Osteoblast (primary cell): ENCODE data around the gene MMP8. TPM values are rescaled to one million over a fixed set of nuclear protein-coding genes. Genes with fewer than 3 reads are reported as not detected.

Source experiments
- DNase-seq: peaks from one replicate; pipeline ENCODE4 v3.0.0; 2011; ENCODE audit warnings: low spot score, mixed read lengths; ENCODE audit not compliant: insufficient read length; ENCODE audit errors: missing footprints
- H2AFZ ChIP-seq: 2 replicates; pipeline ENCODE4 v1.6.0; 2011; ENCODE audit warnings: mild to moderate bottlenecking, low read length
- H3K27ac ChIP-seq: 2 replicates; pipeline ENCODE4 v1.5.1; 2011; ENCODE audit warnings: mild to moderate bottlenecking, low read depth, low read length, moderate library complexity
- H3K27me3 ChIP-seq: 2 replicates; pipeline ENCODE4 v1.6.0; 2012; ENCODE audit warnings: mild to moderate bottlenecking, control low read depth, inconsistent platforms, low read length, moderate library complexity; ENCODE audit not compliant: insufficient read depth
- H3K36me3 ChIP-seq: 2 replicates; pipeline ENCODE4 v1.5.1; 2011; ENCODE audit warnings: mild to moderate bottlenecking, low read length, control low read depth, moderate library complexity; ENCODE audit not compliant: insufficient read depth
- H3K4me1 ChIP-seq: 2 replicates; pipeline ENCODE4 v1.5.1; 2011; ENCODE audit warnings: mild to moderate bottlenecking, low read length, control low read depth, moderate library complexity; ENCODE audit not compliant: insufficient read depth
- H3K4me2 ChIP-seq: 2 replicates; pipeline ENCODE4 v1.6.0; 2011; ENCODE audit warnings: mild to moderate bottlenecking, low read length; ENCODE audit not compliant: insufficient read depth
- H3K4me3 ChIP-seq: fragments of 200-600 bp; sonication (generic); 3 replicates; pipeline ENCODE4 v1.5.1; 2012; ENCODE audit warnings: mild to moderate bottlenecking, low read length, inconsistent platforms; ENCODE audit not compliant: insufficient read depth
- H3K79me2 ChIP-seq: 2 replicates; pipeline ENCODE4 v1.6.0; 2012; ENCODE audit warnings: mild to moderate bottlenecking, low read length, control low read depth, inconsistent platforms; ENCODE audit not compliant: insufficient read depth
- H3K9me3 ChIP-seq: 2 replicates; pipeline ENCODE4 v1.5.1; 2011; ENCODE audit warnings: low read depth, low read length, control low read depth
- H4K20me1 ChIP-seq: 2 replicates; pipeline ENCODE4 v1.6.0; 2012; ENCODE audit warnings: mild to moderate bottlenecking, low read length, control low read depth; ENCODE audit not compliant: insufficient read depth
- total RNA-seq: library from RNA; depleted of rRNA; stranded (reverse); fragments of >200 nt; gene quantifications from 2 replicates; pipeline ENCODE4 v1.2.3, GENCODE V29; 2012
- TF ChIP-seq, protein P1 (sequence below): IDR thresholded peaks from 2 replicates; pipeline ENCODE4 v1.5.1; 2011; ENCODE audit warnings: mild to moderate bottlenecking, low read depth, low read length, moderate library complexity; ENCODE audit errors: extremely low read depth

The MMP8 gene
- total RNA-seq, 1 donor = under 0.01 TPM

DNA sequence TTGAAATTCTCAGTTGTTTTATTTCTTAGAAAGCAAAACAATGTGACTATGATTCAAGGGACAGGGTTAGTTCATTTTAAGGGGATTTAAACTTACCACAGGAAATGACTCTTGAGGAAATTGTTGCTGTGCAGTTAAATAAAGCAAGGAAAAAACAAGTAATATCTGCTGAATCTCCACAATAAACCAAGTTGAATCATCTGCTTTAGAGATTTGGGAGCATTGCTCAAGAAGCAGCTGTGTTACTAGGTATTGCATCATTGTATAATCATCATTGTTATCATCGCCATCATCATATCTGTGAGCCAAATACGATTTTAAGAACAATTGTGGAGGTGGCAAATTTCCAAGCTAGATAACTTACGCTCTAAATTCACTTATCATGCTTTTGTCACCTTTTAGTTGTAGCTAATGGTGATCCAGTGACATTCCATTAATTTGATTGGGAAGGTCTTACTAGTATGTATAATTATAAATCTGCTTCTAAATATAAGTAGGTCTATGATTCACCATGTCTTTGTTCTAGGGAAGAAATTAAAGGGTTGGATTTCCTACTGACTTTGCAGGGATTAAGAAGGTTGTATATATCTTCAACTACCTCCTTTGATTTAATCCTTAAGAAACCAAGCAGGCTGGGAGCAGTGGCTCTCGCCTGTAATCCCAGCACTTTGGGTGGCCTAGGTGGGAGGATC is 35.7 kb upstream of the MMP8 start:
- peak; percentile 95 for DNase-seq
- Histone ChIP-seq H3K27me3 (peaks cover 27% of the 10 kb centered on the region), H4K20me1 (no peaks in the 10 kb centered on the region), H3K4me3 (no peak overlapping the region), H3K4me1 (peaks cover 23% of the 10 kb centered on the region), H3K27ac (peak overlapping the region; percentile 24), H2AFZ (no peak overlapping the region), H3K79me2 (no peaks in the 10 kb centered on the region), H3K9me3 (no peaks in the 10 kb centered on the region), H3K36me3 (no peaks in the 10 kb centered on the region), H3K4me2 (peak overlapping the region; percentile 21)
- TF ChIP-seq, protein P1, sequence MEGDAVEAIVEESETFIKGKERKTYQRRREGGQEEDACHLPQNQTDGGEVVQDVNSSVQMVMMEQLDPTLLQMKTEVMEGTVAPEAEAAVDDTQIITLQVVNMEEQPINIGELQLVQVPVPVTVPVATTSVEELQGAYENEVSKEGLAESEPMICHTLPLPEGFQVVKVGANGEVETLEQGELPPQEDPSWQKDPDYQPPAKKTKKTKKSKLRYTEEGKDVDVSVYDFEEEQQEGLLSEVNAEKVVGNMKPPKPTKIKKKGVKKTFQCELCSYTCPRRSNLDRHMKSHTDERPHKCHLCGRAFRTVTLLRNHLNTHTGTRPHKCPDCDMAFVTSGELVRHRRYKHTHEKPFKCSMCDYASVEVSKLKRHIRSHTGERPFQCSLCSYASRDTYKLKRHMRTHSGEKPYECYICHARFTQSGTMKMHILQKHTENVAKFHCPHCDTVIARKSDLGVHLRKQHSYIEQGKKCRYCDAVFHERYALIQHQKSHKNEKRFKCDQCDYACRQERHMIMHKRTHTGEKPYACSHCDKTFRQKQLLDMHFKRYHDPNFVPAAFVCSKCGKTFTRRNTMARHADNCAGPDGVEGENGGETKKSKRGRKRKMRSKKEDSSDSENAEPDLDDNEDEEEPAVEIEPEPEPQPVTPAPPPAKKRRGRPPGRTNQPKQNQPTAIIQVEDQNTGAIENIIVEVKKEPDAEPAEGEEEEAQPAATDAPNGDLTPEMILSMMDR = no peak

DNA sequence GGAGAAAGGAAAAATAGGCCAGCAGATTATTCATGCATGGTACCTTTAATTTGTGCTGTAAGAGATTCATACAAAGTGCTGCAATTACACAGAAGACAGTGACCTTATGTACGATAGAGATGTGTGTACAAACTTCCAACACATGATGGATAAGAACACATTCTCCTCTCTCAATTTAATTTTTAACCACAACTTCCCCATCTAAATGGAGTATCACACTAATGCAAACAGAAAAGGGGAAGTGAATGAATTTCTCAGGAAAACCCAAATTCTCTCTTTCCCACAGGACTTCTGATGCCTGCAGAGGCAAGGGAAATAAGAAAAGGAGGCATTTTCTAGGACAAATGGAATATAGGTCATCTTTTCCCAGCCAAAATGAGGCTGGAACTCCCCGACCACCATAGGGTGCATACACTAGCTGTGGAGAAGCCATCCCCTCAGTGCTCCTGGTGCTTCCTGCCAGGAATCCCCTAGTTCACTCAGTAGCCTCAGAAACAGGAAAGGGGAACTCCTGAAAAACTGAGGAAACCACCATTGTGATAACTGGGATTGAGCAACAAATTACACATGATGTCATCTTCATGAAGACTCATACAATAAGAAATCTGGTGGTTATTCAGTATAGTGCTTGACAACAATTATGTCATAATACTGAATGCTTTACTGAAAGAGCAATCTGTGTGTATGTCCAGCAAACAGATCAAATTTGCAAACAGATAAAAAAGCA is 33.2 kb upstream of the MMP8 start:
- Histone ChIP-seq H3K79me2 (no peaks in the 10 kb centered on the region), H3K36me3 (no peaks in the 10 kb centered on the region), H3K9me3 (no peaks in the 10 kb centered on the region), H3K27me3 (peaks cover 42% of the 10 kb centered on the region), H4K20me1 (no peaks in the 10 kb centered on the region), H3K27ac (no peak overlapping the region), H2AFZ (no peak overlapping the region), H3K4me1 (peaks cover 23% of the 10 kb centered on the region), H3K4me3 (no peak overlapping the region), H3K4me2 (no peak overlapping the region)
- peak; percentile 54 for DNase-seq
- TF ChIP-seq, protein P1 = no peak

DNA sequence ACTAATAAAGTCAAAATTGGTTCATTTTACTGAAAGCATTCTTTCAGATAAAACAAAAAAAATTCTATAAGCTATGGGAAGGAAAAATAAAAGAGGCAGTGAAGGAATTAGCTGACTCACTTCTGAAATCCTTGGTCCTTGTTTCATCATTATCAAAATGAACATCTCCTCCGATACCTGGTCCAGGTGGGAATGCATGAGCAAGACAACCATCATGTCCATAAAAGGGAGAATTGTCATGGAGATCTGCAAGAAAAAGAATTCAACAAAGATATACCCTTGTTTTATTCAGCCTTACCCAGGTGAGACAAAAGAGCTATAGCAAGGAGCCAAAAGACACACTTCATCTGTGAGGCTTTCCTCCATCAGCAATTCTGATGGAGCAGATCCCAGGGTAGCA is 28.5 kb upstream of the MMP8 start:
- Histone ChIP-seq H3K36me3 (no peaks in the 10 kb centered on the region), H3K4me1 (no peaks in the 10 kb centered on the region), H3K4me3 (no peak overlapping the region), H3K27me3 (peaks cover 70% of the 10 kb centered on the region), H4K20me1 (no peaks in the 10 kb centered on the region), H3K79me2 (no peaks in the 10 kb centered on the region), H3K27ac (no peak overlapping the region), H3K9me3 (peaks cover 3% of the 10 kb centered on the region), H2AFZ (no peak overlapping the region), H3K4me2 (no peak overlapping the region)
- TF ChIP-seq, protein P1 = no peak
- DNase-seq = no peak

DNA sequence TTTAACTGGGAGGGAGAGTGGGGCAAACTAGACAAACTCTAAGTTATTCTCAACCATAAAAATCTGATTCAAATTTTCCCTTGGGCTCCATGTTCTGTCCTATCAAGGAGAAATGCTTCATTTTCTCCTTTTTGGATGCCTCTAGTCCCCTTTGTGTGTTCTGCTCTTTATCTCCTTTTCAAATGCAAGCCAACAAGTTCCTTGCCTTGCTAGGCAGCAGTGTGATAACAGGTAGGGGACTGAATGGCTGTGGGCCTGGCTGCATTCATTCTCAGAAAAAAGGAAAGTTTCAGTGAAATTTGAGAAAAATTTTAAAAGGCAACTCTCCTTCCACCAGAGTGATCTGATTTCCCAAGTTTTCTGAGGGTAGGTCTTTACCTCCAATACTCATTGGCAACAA is 26.9 kb upstream of the MMP8 start:
- H2AFZ ChIP-seq = no peak overlapping the region
- no peak overlapping the region for H3K4me3 ChIP-seq
- H3K79me2 ChIP-seq = no peaks in the 10 kb centered on the region
- no peak overlapping the region for H3K4me2 ChIP-seq
- peaks cover 69% of the 10 kb centered on the region for H3K27me3 ChIP-seq
- no peak overlapping the region for H3K27ac ChIP-seq
- no peak for DNase-seq
- H3K4me1 ChIP-seq = no peaks in the 10 kb centered on the region
- peaks cover 3% of the 10 kb centered on the region for H3K9me3 ChIP-seq
- H3K36me3 ChIP-seq = no peaks in the 10 kb centered on the region
- TF ChIP-seq, protein P1 = no peak
- no peaks in the 10 kb centered on the region for H4K20me1 ChIP-seq
